ENCODE data around the gene MYL7. TPM values are rescaled to one million over a fixed set of nuclear protein-coding genes. Genes with fewer than 3 reads are reported as not detected.

Gene MYL7
- total and polyA plus RNA-seq, 9 donors, result 0.35 to 2.0 (median 1.5) TPM; not detected in 3

DNA sequence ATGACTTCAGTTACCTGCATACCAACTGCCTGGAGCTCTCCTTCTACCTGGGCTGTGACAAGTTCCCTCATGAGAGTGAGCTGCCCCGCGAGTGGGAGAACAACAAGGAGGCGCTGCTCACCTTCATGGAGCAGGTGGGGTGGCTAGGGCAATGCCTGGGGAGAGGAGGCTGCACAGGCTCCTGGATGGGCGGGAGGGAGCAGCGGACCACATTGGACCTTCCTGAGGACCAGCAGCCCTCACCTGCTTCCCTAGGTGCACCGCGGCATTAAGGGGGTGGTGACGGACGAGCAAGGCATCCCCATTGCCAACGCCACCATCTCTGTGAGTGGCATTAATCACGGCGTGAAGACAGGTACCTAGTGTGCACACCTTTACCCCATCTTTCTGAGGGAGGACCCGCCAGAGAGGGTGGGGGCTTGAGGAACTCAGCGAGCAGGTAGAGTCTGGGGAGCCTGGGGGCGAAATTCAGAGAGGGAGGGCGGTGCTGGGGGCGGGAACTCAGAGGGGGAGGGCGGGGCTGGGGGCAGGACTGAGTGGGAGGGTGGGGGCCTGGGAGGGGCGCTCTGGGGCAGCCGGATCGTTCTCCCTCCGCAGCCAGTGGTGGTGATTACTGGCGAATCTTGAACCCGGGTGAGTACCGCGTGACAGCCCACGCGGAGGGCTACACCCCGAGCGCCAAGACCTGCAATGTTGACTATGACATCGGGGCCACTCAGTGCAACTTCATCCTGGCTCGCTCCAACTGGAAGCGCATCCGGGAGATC, 28.0 kb downstream of the MYL7 start:
- Histone ChIP-seq H3K9me3 (no peaks in the 10 kb centered on the region), H3K4me1 (ENCODE audit: insufficient read depth) (peaks cover under 1% of the 10 kb centered on the region), H3K36me3 (no peaks in the 10 kb centered on the region), H3K27ac (no peak overlapping the region), H3K4me3 (no peak overlapping the region), H3K27me3 (no peaks in the 10 kb centered on the region)
- TF ChIP-seq EP300 (IDR thresholded peaks at IDR 0.05) (no peak), POLR2A (IDR thresholded peaks at IDR 0.05) (no peak)
- TF ChIP-seq, protein P1, sequence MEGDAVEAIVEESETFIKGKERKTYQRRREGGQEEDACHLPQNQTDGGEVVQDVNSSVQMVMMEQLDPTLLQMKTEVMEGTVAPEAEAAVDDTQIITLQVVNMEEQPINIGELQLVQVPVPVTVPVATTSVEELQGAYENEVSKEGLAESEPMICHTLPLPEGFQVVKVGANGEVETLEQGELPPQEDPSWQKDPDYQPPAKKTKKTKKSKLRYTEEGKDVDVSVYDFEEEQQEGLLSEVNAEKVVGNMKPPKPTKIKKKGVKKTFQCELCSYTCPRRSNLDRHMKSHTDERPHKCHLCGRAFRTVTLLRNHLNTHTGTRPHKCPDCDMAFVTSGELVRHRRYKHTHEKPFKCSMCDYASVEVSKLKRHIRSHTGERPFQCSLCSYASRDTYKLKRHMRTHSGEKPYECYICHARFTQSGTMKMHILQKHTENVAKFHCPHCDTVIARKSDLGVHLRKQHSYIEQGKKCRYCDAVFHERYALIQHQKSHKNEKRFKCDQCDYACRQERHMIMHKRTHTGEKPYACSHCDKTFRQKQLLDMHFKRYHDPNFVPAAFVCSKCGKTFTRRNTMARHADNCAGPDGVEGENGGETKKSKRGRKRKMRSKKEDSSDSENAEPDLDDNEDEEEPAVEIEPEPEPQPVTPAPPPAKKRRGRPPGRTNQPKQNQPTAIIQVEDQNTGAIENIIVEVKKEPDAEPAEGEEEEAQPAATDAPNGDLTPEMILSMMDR (IDR thresholded peaks at IDR 0.05), result no peak
- intact Hi-C loops (cut with DNase I), result no loop called here
- peak in 1 of 5 donors; percentile 44 for DNase-seq
- WGBS, 3 donors, result 84% methylated on average over 33 to 34 of the region's 34 CpGs

DNA sequence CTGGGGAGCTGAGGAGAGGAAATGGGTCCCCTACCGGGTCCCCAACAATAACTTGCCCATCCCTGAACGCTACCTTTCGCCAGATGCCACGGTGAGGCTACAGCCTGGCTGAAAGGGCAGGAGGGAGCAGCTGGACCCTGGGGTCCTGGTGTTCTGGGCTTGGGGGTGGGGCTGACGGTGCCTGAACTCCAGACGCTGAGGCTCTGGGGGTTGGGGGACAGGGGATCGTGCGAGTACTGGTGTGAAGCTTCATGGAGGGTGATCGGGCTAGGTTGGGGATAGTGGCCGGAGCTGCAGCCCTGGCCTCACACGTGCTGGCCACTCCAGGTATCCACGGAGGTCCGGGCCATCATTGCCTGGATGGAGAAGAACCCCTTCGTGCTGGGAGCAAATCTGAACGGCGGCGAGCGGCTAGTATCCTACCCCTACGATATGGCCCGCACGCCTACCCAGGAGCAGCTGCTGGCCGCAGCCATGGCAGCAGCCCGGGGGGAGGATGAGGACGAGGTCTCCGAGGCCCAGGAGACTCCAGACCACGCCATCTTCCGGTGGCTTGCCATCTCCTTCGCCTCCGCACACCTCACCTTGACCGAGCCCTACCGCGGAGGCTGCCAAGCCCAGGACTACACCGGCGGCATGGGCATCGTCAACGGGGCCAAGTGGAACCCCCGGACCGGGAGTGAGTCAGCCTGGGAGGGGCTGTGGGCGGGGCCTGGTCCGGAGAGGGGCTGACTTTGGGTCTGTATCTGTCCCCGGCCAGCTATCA, 28.7 kb downstream of the MYL7 start:
- intact Hi-C loops (cut with DNase I), result no loop called here
- WGBS, 3 donors, result 60 to 73% (median 68%) methylated on average over 41 of the region's 41 CpGs
- no peak overlapping the region for H3K4me3 ChIP-seq
- TF ChIP-seq EP300 (IDR thresholded peaks at IDR 0.05), result no peak
- no peak for TF ChIP-seq POLR2A (IDR thresholded peaks at IDR 0.05)
- TF ChIP-seq, protein P1 (IDR thresholded peaks at IDR 0.05), result no peak
- H3K36me3 ChIP-seq, result no peaks in the 10 kb centered on the region
- no peaks in the 10 kb centered on the region for H3K9me3 ChIP-seq
- no peak overlapping the region for H3K27ac ChIP-seq
- H3K4me1 ChIP-seq (ENCODE audit: insufficient read depth), result peaks cover 3% of the 10 kb centered on the region
- peak in 1 of 5 donors; percentile 59 for DNase-seq
- no peaks in the 10 kb centered on the region for H3K27me3 ChIP-seq

DNA sequence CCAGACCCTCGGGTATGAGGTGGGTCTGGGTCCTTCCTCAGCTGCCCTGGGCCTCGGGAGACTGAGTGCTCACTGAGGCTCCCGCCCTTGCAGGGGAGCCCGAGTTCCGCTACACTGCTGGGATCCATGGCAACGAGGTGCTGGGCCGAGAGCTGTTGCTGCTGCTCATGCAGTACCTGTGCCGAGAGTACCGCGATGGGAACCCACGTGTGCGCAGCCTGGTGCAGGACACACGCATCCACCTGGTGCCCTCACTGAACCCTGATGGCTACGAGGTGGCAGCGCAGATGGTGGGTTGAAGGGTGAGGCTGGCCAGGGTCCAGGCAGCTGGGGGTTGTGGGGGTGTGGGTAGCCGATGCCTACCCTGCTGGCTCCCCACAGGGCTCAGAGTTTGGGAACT, 29.4 kb downstream of the MYL7 start:
- TF ChIP-seq, protein P1 (IDR thresholded peaks at IDR 0.05), result no peak
- TF ChIP-seq POLR2A (IDR thresholded peaks at IDR 0.05) (no peak), EP300 (IDR thresholded peaks at IDR 0.05) (no peak)
- no peak for DNase-seq
- H3K27me3 ChIP-seq, result no peaks in the 10 kb centered on the region
- H3K4me1 ChIP-seq (ENCODE audit: insufficient read depth), result peaks cover 5% of the 10 kb centered on the region
- no peaks in the 10 kb centered on the region for H3K36me3 ChIP-seq
- H3K9me3 ChIP-seq, result no peaks in the 10 kb centered on the region
- no peak overlapping the region for H3K4me3 ChIP-seq
- WGBS, 3 donors, result 74 to 87% (median 76%) methylated on average over 7 to 16 of the region's 16 CpGs
- no peak overlapping the region for H3K27ac ChIP-seq
- intact Hi-C loops (cut with DNase I), result no loop called here

DNA sequence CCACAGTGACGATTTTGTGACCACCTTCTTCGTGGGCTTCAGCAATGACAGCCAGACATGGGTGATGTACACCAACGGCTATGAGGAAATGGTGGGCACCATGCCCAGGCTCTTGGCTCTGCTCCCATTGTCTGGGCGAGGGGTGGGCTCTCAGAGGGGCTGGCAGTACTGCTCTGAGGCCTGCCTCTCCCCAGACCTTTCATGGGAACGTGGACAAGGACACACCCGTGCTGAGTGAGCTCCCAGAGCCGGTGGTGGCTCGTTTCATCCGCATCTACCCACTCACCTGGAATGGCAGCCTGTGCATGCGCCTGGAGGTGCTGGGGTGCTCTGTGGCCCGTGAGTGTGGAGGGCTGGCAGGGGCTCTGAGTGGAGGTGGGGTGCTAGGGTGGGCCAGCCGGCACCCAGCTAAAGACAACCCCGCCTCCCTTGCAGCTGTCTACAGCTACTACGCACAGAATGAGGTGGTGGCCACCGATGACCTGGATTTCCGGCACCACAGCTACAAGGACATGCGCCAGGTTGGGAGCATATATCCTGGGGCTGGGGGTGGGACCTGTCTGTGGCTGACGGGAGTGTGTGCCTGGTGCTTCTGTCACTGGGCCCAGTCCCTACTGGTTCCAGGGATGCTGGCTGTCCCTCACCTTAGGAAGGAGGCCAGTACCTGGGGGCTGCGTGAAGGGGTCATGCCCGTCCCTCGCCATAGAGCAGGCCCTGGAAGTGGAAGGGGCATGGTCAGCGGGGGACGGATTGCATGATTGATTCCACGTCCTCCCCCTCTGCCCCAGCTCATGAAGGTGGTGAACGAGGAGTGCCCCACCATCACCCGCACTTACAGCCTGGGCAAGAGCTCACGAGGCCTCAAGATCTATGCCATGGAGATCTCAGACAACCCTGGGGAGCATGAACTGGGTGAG, 30.2 kb downstream of the MYL7 start:
- H3K4me1 ChIP-seq (ENCODE audit: insufficient read depth), result peaks cover 12% of the 10 kb centered on the region
- H3K4me3 ChIP-seq, result no peak overlapping the region
- no peaks in the 10 kb centered on the region for H3K9me3 ChIP-seq
- H3K27ac ChIP-seq, result no peak overlapping the region
- DNase-seq, result peak in 1 of 5 donors; percentile 50
- 69 to 76% (median 70%) methylated on average over 26 to 27 of the region's 27 CpGs for WGBS, 3 donors
- no peaks in the 10 kb centered on the region for H3K36me3 ChIP-seq
- TF ChIP-seq POLR2A (IDR thresholded peaks at IDR 0.05) (no peak), EP300 (IDR thresholded peaks at IDR 0.05) (no peak)
- TF ChIP-seq, protein P1 (IDR thresholded peaks at IDR 0.05), result no peak
- intact Hi-C loops (cut with DNase I), result no loop called here
- no peaks in the 10 kb centered on the region for H3K27me3 ChIP-seq
